Transverse colon (tissue), 3 donors: ENCODE measurements around the gene MN1.

ENCODE experiments used
- POLR2A ChIP-seq: fragments of 450-650 bp; IDR thresholded peaks from one replicate; pipeline ENCODE4 v1.6.1; 2016; ENCODE audit warnings: antibody characterized with exemption, mild to moderate bottlenecking, moderate library complexity
- TF ChIP-seq, protein P1 (sequence below), 5 experiments: fragments of 200-600 bp in 3 of 5; fragments of 450-650 bp in 2 of 5; sonication (generic) in 3 of 5; IDR thresholded peaks; 1 replicate in 2 of 5; 2 replicates in 3 of 5; pipeline ENCODE4 v1.5.1; 2016 to 2017; ENCODE audit warnings: antibody characterized with exemption in 5 of 5, inconsistent platforms in 3 of 5, mild to moderate bottlenecking in 2 of 5, moderate library complexity in 1 of 5

GRCh38 chr22:27829620-27830019 is 28.1 kb upstream of the MN1 start:
- TF ChIP-seq POLR2A = no peak
- TF ChIP-seq, protein P1, sequence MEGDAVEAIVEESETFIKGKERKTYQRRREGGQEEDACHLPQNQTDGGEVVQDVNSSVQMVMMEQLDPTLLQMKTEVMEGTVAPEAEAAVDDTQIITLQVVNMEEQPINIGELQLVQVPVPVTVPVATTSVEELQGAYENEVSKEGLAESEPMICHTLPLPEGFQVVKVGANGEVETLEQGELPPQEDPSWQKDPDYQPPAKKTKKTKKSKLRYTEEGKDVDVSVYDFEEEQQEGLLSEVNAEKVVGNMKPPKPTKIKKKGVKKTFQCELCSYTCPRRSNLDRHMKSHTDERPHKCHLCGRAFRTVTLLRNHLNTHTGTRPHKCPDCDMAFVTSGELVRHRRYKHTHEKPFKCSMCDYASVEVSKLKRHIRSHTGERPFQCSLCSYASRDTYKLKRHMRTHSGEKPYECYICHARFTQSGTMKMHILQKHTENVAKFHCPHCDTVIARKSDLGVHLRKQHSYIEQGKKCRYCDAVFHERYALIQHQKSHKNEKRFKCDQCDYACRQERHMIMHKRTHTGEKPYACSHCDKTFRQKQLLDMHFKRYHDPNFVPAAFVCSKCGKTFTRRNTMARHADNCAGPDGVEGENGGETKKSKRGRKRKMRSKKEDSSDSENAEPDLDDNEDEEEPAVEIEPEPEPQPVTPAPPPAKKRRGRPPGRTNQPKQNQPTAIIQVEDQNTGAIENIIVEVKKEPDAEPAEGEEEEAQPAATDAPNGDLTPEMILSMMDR (IDR thresholded peaks at IDR 0.05) = no peak
